NK-92 treated with Interleukin-12 subunit alpha and Interleukin-12 subunit beta, amount 100 ng/mL, for 24 hours (cell line): ENCODE results near the gene ARID5B.

Experiments used
- DNase-seq: peaks from one replicate; lab custom pipeline; 2025; lab: John Stamatoyannopoulos, UW

The ARID5B gene

DNA sequence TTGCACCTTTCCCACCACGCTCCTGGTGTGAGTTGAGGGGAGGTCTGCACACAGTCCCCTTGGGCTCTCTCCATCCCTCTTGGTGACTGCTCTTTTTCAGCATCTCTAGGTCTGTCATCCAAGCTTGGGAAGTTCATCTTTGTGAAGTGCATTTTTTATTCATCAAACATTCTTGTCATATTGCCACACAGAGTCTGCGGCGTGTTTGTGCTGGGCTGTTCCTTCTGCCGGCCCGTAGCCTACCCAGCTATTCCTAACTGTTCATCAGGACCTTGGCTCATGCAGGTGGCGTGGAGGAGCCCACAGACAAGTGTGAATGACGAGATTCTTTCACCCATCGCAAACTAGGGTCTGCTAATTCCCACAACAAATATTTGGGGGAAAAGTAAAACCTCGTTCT lies 202.4 kb downstream of the ARID5B start:
- no peak for DNase-seq

DNA sequence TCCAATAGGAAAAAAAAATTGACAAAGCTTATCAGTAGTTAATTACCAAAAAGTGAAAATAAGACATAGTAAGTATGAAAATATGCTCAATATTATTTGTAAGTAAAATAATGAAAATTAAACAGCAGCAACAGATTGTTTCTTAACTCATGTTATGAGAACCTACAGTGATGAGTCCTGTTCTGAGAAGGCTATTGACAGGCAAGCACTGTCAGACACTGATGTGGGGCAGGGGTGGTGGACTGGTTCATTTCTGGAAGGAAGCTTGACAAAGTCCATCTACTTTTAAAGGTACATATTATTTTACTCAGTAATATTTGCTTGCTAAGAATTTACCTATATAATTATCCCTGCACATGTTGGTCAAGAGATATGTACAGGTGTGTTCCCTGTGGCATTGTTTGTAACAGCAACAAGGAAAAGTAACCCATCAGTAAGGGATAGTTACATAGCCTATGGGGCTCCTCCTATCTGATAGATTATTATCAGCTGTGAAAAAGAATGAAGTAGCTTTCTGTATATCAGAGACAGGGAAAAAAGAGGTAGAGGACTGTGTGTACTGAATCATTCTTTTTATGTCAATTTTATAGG lies 205.5 kb downstream of the ARID5B start:
- DNase-seq, result no peak

DNA sequence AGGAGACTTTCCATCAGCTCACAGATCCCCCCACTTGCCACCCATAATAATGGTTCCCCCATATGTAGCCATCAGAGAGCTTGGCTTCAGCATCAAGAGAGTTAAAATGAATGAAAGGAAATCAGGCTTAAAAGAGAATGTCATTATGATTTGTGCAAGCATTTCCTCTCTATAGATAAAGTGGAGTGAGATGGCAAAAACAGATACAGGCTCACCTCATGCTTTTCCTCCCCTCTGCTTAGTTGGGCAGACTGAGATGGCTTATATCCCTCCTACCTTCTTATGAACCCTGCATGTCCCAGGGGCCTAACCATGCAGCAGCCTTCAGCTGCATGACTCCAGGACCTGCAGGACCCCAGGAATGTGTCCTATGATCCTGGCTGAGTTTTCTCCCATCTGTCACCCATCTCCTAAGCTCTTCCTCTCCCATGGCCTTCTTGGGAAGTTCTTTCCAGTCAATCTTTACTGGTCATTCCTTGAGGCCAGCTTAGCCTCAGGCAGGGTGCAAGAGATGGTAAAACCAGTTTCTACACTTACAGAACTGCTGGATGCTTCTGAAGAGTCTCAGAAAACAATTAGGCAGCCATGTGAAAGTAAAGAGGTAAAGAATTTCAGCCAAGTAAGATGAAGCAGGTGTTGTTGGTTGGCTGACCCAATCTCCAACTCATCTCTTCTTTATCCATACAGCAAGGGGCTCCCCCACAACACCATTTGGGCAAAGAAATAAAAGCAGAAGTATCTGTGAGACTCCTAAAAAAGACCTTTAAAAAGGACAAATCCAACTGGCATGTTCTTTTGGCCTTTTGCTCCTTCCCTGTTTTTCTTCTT lies 207.5 kb downstream of the ARID5B start:
- no peak for DNase-seq

DNA sequence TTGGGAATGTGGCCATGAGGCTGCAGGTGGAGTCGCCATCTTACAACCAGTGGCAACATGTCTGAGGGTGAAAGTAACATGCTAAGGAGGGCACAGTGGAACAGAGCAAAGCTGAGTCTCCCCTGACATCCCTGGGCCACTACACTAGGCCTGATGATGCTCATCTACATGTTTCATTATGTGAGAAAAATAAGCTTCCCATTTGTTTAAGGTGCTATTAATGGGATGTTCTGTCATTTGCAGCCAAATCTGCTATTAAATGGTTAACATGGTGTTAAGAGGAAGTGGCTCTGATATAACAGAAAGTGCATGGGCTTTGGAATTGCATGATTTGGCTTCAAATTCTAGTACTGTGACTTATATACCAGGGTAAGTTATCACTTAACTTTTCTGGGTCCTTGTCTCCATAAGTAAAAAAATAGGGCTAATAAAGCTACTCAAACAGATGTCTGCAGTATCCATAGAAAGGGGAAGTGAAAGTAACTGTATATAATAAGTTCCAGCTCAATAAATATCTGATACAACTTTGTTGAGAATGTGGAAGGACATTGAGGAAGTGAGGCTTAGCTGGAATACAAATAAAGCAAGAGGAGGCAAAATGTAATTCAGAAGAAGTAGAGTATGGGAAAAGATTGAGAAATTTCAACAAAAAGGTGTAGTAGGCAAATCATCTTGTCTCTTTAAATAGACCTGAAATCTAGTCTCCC lies 208.2 kb downstream of the ARID5B start:
- no peak for DNase-seq

DNA sequence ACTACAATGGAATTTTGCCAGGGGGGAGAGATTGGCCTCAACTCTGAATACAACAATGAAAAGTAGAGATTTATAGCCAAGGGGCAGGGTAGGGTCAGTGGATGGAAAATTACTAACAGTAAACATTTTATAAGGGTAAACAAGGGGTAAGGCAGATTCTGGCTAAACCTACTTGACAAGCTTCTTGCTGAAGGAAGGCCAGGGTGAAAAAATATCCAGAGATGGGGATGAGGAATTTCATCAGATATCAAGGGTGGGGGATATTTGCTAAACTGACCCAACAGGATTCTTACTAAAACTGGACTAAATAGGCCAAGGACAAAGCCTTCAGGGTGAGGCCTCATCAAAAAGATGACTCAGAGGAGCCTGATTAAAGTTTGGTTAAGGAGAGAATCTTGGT lies 210.8 kb downstream of the ARID5B start:
- DNase-seq, result no peak

DNA sequence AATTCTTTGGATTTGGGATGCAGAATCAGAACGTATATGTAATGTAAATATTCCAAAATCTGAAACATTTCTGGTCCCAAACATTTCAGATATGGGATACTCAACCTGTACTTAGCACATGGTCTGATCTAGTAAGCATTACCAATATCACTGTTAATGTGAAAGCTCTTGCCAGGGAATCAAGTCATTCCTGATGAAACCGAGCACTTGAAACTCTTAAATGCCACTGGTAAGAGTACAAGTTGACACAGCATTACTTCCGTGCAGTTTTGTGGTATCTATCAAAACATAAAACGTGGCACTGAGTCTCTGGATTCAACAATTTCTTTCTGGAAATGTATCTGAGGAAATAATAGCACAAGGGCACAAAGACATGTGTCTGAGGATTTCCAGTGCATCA lies 211.5 kb downstream of the ARID5B start:
- DNase-seq, result no peak

DNA sequence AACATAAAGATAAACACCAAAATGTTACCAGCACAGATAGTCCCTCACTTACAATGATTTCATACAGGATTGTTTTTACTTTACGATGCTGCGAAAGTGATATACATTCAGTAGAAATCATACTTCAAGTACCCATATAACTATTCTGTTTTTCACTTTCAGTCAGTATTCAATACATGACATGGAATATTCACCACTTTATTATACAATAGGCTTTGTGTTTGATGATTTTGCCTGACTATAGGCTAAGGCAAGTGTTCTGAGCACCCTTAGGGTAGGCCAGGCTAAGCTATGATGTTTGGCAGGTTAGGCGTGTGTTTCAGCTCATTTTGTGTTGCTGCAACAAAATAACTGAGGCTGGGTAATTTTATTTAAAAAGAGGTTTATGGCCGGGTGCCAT lies 212.2 kb downstream of the ARID5B start:
- DNase-seq, result no peak

- DNase-seq, result no peak
These were observed 213.8 kb downstream of the ARID5B start for GRCh38 chr10:62115321-62115720.

- DNase-seq, result no peak
These were observed 214.3 kb downstream of the ARID5B start for GRCh38 chr10:62115842-62116241.

- no peak for DNase-seq
These were observed 215.4 kb downstream of the ARID5B start for GRCh38 chr10:62116896-62117295.

DNA sequence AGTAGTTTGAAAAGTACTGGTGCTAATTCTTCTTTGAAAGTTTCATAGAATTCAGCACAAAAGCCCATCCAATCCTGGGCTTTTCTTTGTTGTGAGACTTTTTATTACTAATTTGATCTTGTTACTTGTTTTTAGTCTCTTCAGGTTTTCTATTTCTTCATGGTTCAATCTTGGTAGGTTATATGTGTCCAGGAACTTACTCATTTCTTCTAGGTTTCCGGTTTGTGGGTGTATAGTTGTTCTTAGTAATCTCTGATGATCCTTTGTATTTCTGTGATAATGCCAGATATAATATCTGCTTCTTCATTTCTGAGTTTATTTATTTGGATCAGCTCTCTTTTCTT lies 219.7 kb downstream of the ARID5B start:
- no peak for DNase-seq

GRCh38 chr10:62127975-62128374 lies 226.5 kb downstream of the ARID5B start:
- DNase-seq, result no peak

GRCh38 chr10:62130948-62131347 lies 229.4 kb downstream of the ARID5B start:
- DNase-seq, result no peak

DNA sequence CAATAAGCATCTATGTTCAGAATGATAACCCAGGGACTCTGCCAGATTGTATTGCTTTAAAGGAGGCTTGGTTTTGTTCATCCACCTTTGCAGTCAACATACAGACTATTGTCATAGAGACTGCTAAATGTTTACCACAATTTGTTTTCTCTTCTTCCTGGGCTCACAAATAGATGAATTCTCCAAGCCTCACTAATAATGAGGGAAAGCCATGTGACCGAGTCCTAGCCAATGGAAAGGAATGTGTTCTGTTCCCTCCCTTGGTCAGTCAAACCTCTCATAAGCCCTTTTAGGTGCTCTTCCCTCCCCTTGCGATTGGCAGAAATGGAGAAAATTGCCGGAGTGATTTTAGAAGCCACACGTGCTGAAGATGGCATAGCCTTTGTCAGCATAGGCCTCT lies 230.2 kb downstream of the ARID5B start:
- no peak for DNase-seq

DNA sequence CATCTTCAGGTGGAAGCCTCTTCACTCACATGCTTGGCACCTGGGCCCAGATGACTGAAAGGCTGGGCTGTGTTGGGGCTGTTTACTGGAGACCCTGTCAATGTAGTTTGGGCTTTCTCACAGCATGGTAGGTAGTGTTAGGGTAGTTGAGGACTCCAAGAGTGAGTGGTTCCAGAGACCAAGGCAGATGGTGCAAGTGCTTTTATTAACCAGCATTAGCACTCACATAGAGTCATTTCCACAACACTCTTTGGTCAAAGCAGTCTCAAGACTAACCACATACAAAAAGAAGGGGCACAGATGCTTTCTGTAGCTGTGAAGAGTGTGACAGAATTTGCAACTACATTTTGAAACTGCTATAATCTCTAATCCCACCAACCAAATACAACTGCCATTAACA lies 232.1 kb downstream of the ARID5B start:
- no peak for DNase-seq

DNA sequence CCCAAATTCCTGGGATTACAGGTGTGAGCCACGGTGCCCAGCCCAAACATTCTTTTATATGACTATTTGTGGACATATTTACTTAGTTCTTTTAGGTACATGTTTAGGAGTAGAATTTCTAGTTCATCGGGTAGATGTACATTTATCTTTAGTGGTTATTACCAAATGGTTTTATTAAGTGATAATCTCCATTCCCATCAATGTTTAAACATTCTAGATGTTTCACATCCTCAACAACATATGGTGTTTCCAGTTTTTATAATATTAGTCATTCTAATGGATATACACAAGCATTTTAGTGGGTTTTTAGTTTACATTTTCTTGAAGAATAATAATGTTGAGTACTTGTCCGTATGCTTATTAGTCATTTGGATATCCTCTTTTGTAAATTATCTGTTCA lies 235.4 kb downstream of the ARID5B start:
- DNase-seq, result no peak
